ENCODE data around the gene MMP23B. TPM values are rescaled to one million over a fixed set of nuclear protein-coding genes. Genes with fewer than 3 reads are reported as not detected.

MMP23B gene
- polyA plus RNA-seq, 1 donor from 2014 or later: 0.98 TPM

- H3K9me2 ChIP-seq (ENCODE audit: insufficient read depth, low read length): no peaks in the 10 kb centered on the region
- no peak overlapping the region for H2AFZ ChIP-seq (ENCODE audit: low read depth, low read length)
- H3K27ac ChIP-seq (ENCODE audit: low read length): no peak overlapping the region
- H3K4me2 ChIP-seq (ENCODE audit: low read length): no peak overlapping the region
- no peak overlapping the region for H3K4me3 ChIP-seq (ENCODE audit: low read length)
- no peaks in the 10 kb centered on the region for H4K20me1 ChIP-seq (ENCODE audit: insufficient read depth)
- peaks cover 13% of the 10 kb centered on the region for H3K79me2 ChIP-seq (replicated peaks; ENCODE audit: insufficient read depth, low read length)
- no peaks in the 10 kb centered on the region for H3K27me3 ChIP-seq (ENCODE audit: insufficient read depth, low read depth, low read length)
- no peaks in the 10 kb centered on the region for H3K36me3 ChIP-seq (ENCODE audit: insufficient read depth, low read length)
- no peaks in the 10 kb centered on the region for H3F3A ChIP-seq (ENCODE audit: insufficient read depth, low read length, poor library complexity, severe bottlenecking)
- no peaks in the 10 kb centered on the region for H3K9me3 ChIP-seq (ENCODE audit: low read length)
- no peak overlapping the region for H3K9ac ChIP-seq (ENCODE audit: low read length)
- TF ChIP-seq MXI1 (conservative IDR thresholded peaks at IDR 0.05; ENCODE audit: poor library complexity, severe bottlenecking) (no peak), EP300 (conservative IDR thresholded peaks at IDR 0.05; ENCODE audit: poor library complexity, severe bottlenecking) (no peak)
Observed at GRCh38 chr1:1612104-1612400, 19.9 kb upstream of the MMP23B start.

GRCh38 chr1:1613509-1614082 is 18.4 kb upstream of the MMP23B start:
- peaks cover 13% of the 10 kb centered on the region for H3K79me2 ChIP-seq (replicated peaks; ENCODE audit: insufficient read depth, low read length)
- TF ChIP-seq MXI1 (conservative IDR thresholded peaks at IDR 0.05; ENCODE audit: poor library complexity, severe bottlenecking): no peak
- TF ChIP-seq REST (IDR thresholded peaks at IDR 0.05; ENCODE audit: borderline replicate concordance): no peak
- no peak for TF ChIP-seq POLR2AphosphoS5 (IDR thresholded peaks at IDR 0.05)
- no peak for TF ChIP-seq SMC3 (conservative IDR thresholded peaks at IDR 0.05; ENCODE audit: poor library complexity)
- H3K9ac ChIP-seq (ENCODE audit: low read length): peak overlapping the region; percentile 99
- H3K36me3 ChIP-seq (ENCODE audit: insufficient read depth, low read length): no peaks in the 10 kb centered on the region
- H3K4me3 ChIP-seq (ENCODE audit: low read length): peak overlapping the region; percentile 100
- no peak overlapping the region for H3K27ac ChIP-seq (ENCODE audit: low read length)
- no peak overlapping the region for H2AFZ ChIP-seq (ENCODE audit: low read depth, low read length)
- no peaks in the 10 kb centered on the region for H3K9me2 ChIP-seq (ENCODE audit: insufficient read depth, low read length)
- H4K20me1 ChIP-seq (ENCODE audit: insufficient read depth): no peaks in the 10 kb centered on the region
- peak overlapping the region; percentile 64 for H3K4me2 ChIP-seq (ENCODE audit: low read length)
- H3K27me3 ChIP-seq (ENCODE audit: insufficient read depth, low read depth, low read length): no peaks in the 10 kb centered on the region
- H3K9me3 ChIP-seq (ENCODE audit: low read length): no peaks in the 10 kb centered on the region
- no peaks in the 10 kb centered on the region for H3F3A ChIP-seq (ENCODE audit: insufficient read depth, low read length, poor library complexity, severe bottlenecking)

GRCh38 chr1:1614204-1614953 is 17.6 kb upstream of the MMP23B start:
- Histone ChIP-seq H3K27ac (ENCODE audit: low read length) (peak overlapping the region; percentile 99), H3K36me3 (ENCODE audit: insufficient read depth, low read length) (no peaks in the 10 kb centered on the region), H3K4me2 (ENCODE audit: low read length) (peak overlapping the region; percentile 64), H3K79me2 (replicated peaks; ENCODE audit: insufficient read depth, low read length) (peaks cover 13% of the 10 kb centered on the region), H3K9ac (ENCODE audit: low read length) (peak overlapping the region; percentile 99), H3K27me3 (ENCODE audit: insufficient read depth, low read depth, low read length) (no peaks in the 10 kb centered on the region), H3F3A (ENCODE audit: insufficient read depth, low read length, poor library complexity, severe bottlenecking) (no peaks in the 10 kb centered on the region), H3K9me2 (ENCODE audit: insufficient read depth, low read length) (no peaks in the 10 kb centered on the region), H3K4me3 (ENCODE audit: low read length) (peak overlapping the region; percentile 100), H3K9me3 (ENCODE audit: low read length) (no peaks in the 10 kb centered on the region), H2AFZ (ENCODE audit: low read depth, low read length) (no peak overlapping the region), H4K20me1 (ENCODE audit: insufficient read depth) (no peaks in the 10 kb centered on the region)
- no peak for TF ChIP-seq TAF1 (IDR thresholded peaks at IDR 0.05; ENCODE audit: low read depth)
- no peak for TF ChIP-seq MXI1 (conservative IDR thresholded peaks at IDR 0.05; ENCODE audit: poor library complexity, severe bottlenecking)
- TF ChIP-seq SMC3 (conservative IDR thresholded peaks at IDR 0.05; ENCODE audit: poor library complexity): no peak
- no peak for TF ChIP-seq REST (IDR thresholded peaks at IDR 0.05; ENCODE audit: borderline replicate concordance)
- TF ChIP-seq CTCF (IDR thresholded peaks at IDR 0.05; ENCODE audit: poor library complexity, severe bottlenecking): no peak
- no peak for TF ChIP-seq EP300 (conservative IDR thresholded peaks at IDR 0.05; ENCODE audit: poor library complexity, severe bottlenecking)
- TF ChIP-seq EZH2 (IDR thresholded peaks at IDR 0.05; ENCODE audit: borderline replicate concordance, insufficient read depth, low read length, poor library complexity, severe bottlenecking): no peak
- no peak for TF ChIP-seq POLR2AphosphoS5 (IDR thresholded peaks at IDR 0.05)
- TF ChIP-seq RAD21 (conservative IDR thresholded peaks at IDR 0.05): no peak
